Measurements from ENCODE around the gene ZSCAN10. TPM values are rescaled to one million over a fixed set of nuclear protein-coding genes. Genes with fewer than 3 reads are reported as not detected.
A peak's percentile ranks its signal among the peaks of the same experiment; 100 is the strongest.

The ZSCAN10 gene
- total and polyA plus RNA-seq, 2 of the 13 experiments (the other 11 are each of a cell fraction or from before 2014, with no cell fraction given): not detected

GRCh38 chr16:3134338-3135125 is 35.4 kb upstream of the ZSCAN10 start, which contains the start of gene ZNF213 (continued):
- TF ChIP-seq KDM2A (CRISPR knock-in tag; IDR thresholded peaks at IDR 0.05; ENCODE audit: borderline replicate concordance, low read depth) (peak; percentile 36), XRCC5 (optimal IDR thresholded peaks at IDR 0.05; ENCODE audit: low read length) (peak; percentile 45), ZFYVE20 (CRISPR knock-in tag; IDR thresholded peaks at IDR 0.05; ENCODE audit: borderline replicate concordance, low read depth) (no peak), ZKSCAN8 (CRISPR knock-in tag; IDR thresholded peaks at IDR 0.05; ENCODE audit: borderline replicate concordance) (no peak), ZNF207 (IDR thresholded peaks at IDR 0.05; ENCODE audit: borderline replicate concordance) (no peak), ZNF326 (CRISPR knock-in tag; IDR thresholded peaks at IDR 0.05; ENCODE audit: borderline replicate concordance) (no peak), ZNF292 (CRISPR knock-in tag; IDR thresholded peaks at IDR 0.05; ENCODE audit: borderline replicate concordance, low read depth) (no peak), RBM39 (IDR thresholded peaks at IDR 0.05; ENCODE audit: low read depth, low read length, poor library complexity, severe bottlenecking) (no peak), ZC3H4 (CRISPR knock-in tag; IDR thresholded peaks at IDR 0.05; ENCODE audit: borderline replicate concordance) (no peak), SALL2 (CRISPR knock-in tag; IDR thresholded peaks at IDR 0.05) (no peak), ZNF350 (CRISPR knock-in tag; IDR thresholded peaks at IDR 0.05; ENCODE audit: borderline replicate concordance, low read depth) (peak; percentile 75; the same call in 1 of the 2 replicates), CBFB (CRISPR knock-in tag; IDR thresholded peaks at IDR 0.05) (no peak), HHEX (CRISPR knock-in tag; IDR thresholded peaks at IDR 0.05) (no peak), CREB1 (IDR thresholded peaks at IDR 0.05) (peak; percentile 91), CREB1 (CRISPR knock-in tag; IDR thresholded peaks at IDR 0.05) (peak; percentile 97), CAMTA2 (CRISPR knock-in tag; IDR thresholded peaks at IDR 0.05; ENCODE audit: borderline replicate concordance) (peak; percentile 54; the same call in 1 of the 2 replicates), ZNF251 (CRISPR knock-in tag; IDR thresholded peaks at IDR 0.05) (no peak), SP5 (CRISPR knock-in tag; IDR thresholded peaks at IDR 0.05; ENCODE audit: borderline replicate concordance, low read depth) (no peak), ZGPAT (CRISPR knock-in tag; IDR thresholded peaks at IDR 0.05) (peak; percentile 68)
- TF ChIP-seq, protein P1, sequence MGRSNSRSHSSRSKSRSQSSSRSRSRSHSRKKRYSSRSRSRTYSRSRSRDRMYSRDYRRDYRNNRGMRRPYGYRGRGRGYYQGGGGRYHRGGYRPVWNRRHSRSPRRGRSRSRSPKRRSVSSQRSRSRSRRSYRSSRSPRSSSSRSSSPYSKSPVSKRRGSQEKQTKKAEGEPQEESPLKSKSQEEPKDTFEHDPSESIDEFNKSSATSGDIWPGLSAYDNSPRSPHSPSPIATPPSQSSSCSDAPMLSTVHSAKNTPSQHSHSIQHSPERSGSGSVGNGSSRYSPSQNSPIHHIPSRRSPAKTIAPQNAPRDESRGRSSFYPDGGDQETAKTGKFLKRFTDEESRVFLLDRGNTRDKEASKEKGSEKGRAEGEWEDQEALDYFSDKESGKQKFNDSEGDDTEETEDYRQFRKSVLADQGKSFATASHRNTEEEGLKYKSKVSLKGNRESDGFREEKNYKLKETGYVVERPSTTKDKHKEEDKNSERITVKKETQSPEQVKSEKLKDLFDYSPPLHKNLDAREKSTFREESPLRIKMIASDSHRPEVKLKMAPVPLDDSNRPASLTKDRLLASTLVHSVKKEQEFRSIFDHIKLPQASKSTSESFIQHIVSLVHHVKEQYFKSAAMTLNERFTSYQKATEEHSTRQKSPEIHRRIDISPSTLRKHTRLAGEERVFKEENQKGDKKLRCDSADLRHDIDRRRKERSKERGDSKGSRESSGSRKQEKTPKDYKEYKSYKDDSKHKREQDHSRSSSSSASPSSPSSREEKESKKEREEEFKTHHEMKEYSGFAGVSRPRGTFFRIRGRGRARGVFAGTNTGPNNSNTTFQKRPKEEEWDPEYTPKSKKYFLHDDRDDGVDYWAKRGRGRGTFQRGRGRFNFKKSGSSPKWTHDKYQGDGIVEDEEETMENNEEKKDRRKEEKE (IDR thresholded peaks at IDR 0.05): no peak
- TF ChIP-seq, protein P2, sequence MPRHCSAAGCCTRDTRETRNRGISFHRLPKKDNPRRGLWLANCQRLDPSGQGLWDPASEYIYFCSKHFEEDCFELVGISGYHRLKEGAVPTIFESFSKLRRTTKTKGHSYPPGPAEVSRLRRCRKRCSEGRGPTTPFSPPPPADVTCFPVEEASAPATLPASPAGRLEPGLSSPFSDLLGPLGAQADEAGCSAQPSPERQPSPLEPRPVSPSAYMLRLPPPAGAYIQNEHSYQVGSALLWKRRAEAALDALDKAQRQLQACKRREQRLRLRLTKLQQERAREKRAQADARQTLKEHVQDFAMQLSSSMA (CRISPR knock-in tag; IDR thresholded peaks at IDR 0.05): no peak
- TF ChIP-seq, protein P3, sequence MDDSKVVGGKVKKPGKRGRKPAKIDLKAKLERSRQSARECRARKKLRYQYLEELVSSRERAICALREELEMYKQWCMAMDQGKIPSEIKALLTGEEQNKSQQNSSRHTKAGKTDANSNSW (CRISPR knock-in tag; IDR thresholded peaks at IDR 0.05; ENCODE audit: borderline replicate concordance): no peak
- TF ChIP-seq, protein P4, sequence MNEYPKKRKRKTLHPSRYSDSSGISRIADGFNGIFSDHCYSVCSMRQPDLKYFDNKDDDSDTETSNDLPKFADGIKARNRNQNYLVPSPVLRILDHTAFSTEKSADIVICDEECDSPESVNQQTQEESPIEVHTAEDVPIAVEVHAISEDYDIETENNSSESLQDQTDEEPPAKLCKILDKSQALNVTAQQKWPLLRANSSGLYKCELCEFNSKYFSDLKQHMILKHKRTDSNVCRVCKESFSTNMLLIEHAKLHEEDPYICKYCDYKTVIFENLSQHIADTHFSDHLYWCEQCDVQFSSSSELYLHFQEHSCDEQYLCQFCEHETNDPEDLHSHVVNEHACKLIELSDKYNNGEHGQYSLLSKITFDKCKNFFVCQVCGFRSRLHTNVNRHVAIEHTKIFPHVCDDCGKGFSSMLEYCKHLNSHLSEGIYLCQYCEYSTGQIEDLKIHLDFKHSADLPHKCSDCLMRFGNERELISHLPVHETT (CRISPR knock-in tag; conservative IDR thresholded peaks at IDR 0.05): no peak; the same call in 1 of the 2 replicates
